ENCODE data around the gene GPR180. TPM values are rescaled to one million over a fixed set of nuclear protein-coding genes. Genes with fewer than 3 reads are reported as not detected.

The GPR180 gene
- 1 to 10 TPM; 3.1 to 6.1 (median 3.8) TPM for total RNA-seq
- polyA plus RNA-seq, result 1 to 10 TPM; 1.1 to 8.0 (median 1.5) TPM
- long read RNA-seq, donor 1, full-length matches to known transcripts, result 5 of 5 reads
- long read RNA-seq, donor 1, partial matches to known transcripts, result 0 of 5 reads
- long read RNA-seq, donor 1, other reads (novel, unspliced or antisense), result 0 of 5 reads
- long read RNA-seq, donor 2, full-length matches to known transcripts, result 1 of 1 reads
- long read RNA-seq, donor 2, partial matches to known transcripts, result 0 of 1 reads
- long read RNA-seq, donor 2, other reads (novel, unspliced or antisense), result 0 of 1 reads
- long read RNA-seq, donor 3, full-length matches to known transcripts, result 3 of 3 reads
- long read RNA-seq, donor 3, partial matches to known transcripts, result 0 of 3 reads
- long read RNA-seq, donor 3, other reads (novel, unspliced or antisense), result 0 of 3 reads
- long read RNA-seq, donor 4, full-length matches to known transcripts, result 2 of 2 reads
- long read RNA-seq, donor 4, partial matches to known transcripts, result 0 of 2 reads
- long read RNA-seq, donor 4, other reads (novel, unspliced or antisense), result 0 of 2 reads
- long read RNA-seq, donor 5, full-length matches to known transcripts, result 10 of 12 reads
- long read RNA-seq, donor 5, partial matches to known transcripts, result 0 of 12 reads
- long read RNA-seq, donor 5, other reads (novel, unspliced or antisense), result 2 of 12 reads
- long read RNA-seq, donor 6, result 0 reads
- long read RNA-seq, donor 7, full-length matches to known transcripts, result 1 of 1 reads
- long read RNA-seq, donor 7, partial matches to known transcripts, result 0 of 1 reads
- long read RNA-seq, donor 7, other reads (novel, unspliced or antisense), result 0 of 1 reads
- long read RNA-seq, donor 8, full-length matches to known transcripts, result 5 of 5 reads
- long read RNA-seq, donor 8, partial matches to known transcripts, result 0 of 5 reads
- long read RNA-seq, donor 8, other reads (novel, unspliced or antisense), result 0 of 5 reads
- long read RNA-seq, donor 9, result 0 reads
- long read RNA-seq, donor 10, result 0 reads

- H3K4me1 ChIP-seq (replicated peaks in 1 of 2), result peaks cover 0 to 10% of the 10 kb centered on the region in 2 donors
- 0 to 1% (median 0%) methylated on average over 26 to 71 of the region's 71 CpGs for WGBS, 4 donors
- H3K27me3 ChIP-seq, result no peaks in the 10 kb centered on the region
- peak within 1 kb of the TSS; percentile 57 to 81 (median 68) for H3K4me3 ChIP-seq
- peak; percentile 93 to 99 (median 98) for DNase-seq
- H3K36me3 ChIP-seq (replicated peaks in 1 of 2), result peaks cover 0 to 4% of the 10 kb centered on the region in 2 donors
- H3K9me3 ChIP-seq (replicated peaks in 1 of 3), result no peaks in the 10 kb centered on the region
- peak within 1 kb of the TSS in 4 of 5 donors; percentile 38 to 89 (median 76) for H3K27ac ChIP-seq
- intact Hi-C loops (cut with DNase I), result no loop called here
- TF ChIP-seq CTCF (IDR thresholded peaks at IDR 0.05), result peak in 1 of 6 experiments; percentile 9
- TF ChIP-seq POLR2A (IDR thresholded peaks at IDR 0.05), result peak; percentile 77 to 80
Measured at GRCh38 chr13:94601446-94602431, at the start of gene GPR180. TSS of gene GPR180 (plus strand) at chr13:94601857. CDS start at chr13:94601928, 71 bp downstream.

GRCh38 chr13:94552095-94552494 is 49.6 kb upstream of the GPR180 start:
- intact Hi-C loops (cut with DNase I), result no loop called here
- DNase-seq, result no peak

GRCh38 chr13:94553766-94554165 is 47.9 kb upstream of the GPR180 start:
- TF ChIP-seq CTCF (IDR thresholded peaks at IDR 0.05) (no peak), POLR2A (IDR thresholded peaks at IDR 0.05) (no peak)
- H3K4me3 ChIP-seq, result no peak overlapping the region
- no peak overlapping the region for H3K27ac ChIP-seq
- H3K36me3 ChIP-seq (replicated peaks in 1 of 2), result no peaks in the 10 kb centered on the region
- intact Hi-C loops (cut with DNase I), result no loop called here
- no peak for DNase-seq
- WGBS, 4 donors, result 85 to 95% (median 90%) methylated on average over 4 of the region's 4 CpGs
- H3K27me3 ChIP-seq, result no peaks in the 10 kb centered on the region
- H3K4me1 ChIP-seq (replicated peaks in 1 of 2), result peaks cover under 1 to 1% of the 10 kb centered on the region in 2 donors
- H3K9me3 ChIP-seq (replicated peaks in 1 of 3), result no peaks in the 10 kb centered on the region

More at GRCh38 chr13:94552095-94552494, 49.6 kb upstream of the GPR180 start:
- Histone ChIP-seq H3K9me3 (replicated peaks in 1 of 3) (no peaks in the 10 kb centered on the region), H3K4me1 (replicated peaks in 1 of 2) (peaks cover 7 to 9% of the 10 kb centered on the region in 2 donors), H3K4me3 (no peak overlapping the region), H3K27me3 (no peaks in the 10 kb centered on the region), H3K36me3 (replicated peaks in 1 of 2) (no peaks in the 10 kb centered on the region), H3K27ac (no peak overlapping the region)
- WGBS, 4 donors, result 86 to 97% (median 89%) methylated on average over 5 of the region's 5 CpGs
- TF ChIP-seq CTCF (IDR thresholded peaks at IDR 0.05), result no peak
- no peak for TF ChIP-seq POLR2A (IDR thresholded peaks at IDR 0.05)

Data from adrenal gland (tissue), 19 donors.